HG03039 (cell line): Measurements from ENCODE around the gene KLHL17.
"Not testable (repeated sequence)": the region's sequence is repeated elsewhere in the genome, so short reads cannot be mapped to it uniquely, and the experiment has no call there.

Experiments
- ATAC-seq: cut with Tn5 transposase; IDR thresholded peaks from one replicate; pipeline ENCODE4 v1.9.1; 2021; ENCODE audit warnings: mild to moderate bottlenecking, moderate library complexity; ENCODE audit not compliant: unreplicated experiment

The KLHL17 gene

GRCh38 chr1:978835-979743 is 18.7 kb downstream of the KLHL17 start:
- no peak for ATAC-seq

- no peak for ATAC-seq
Measured at GRCh38 chr1:979744-980072, 19.3 kb downstream of the KLHL17 start.

- ATAC-seq = no peak
Measured at GRCh38 chr1:980137-980571, 19.8 kb downstream of the KLHL17 start.

GRCh38 chr1:980602-981395 is 20.4 kb downstream of the KLHL17 start:
- no peak for ATAC-seq

- ATAC-seq = no peak
Measured at GRCh38 chr1:981491-981954, 21.1 kb downstream of the KLHL17 start.

- no peak for ATAC-seq
Measured at GRCh38 chr1:981955-982558, 21.7 kb downstream of the KLHL17 start, which contains the start of gene PERM1. PERM1 (minus strand) TSS chr1:982093; CDS start chr1:981029, 1,064 bp downstream.

- ATAC-seq = no peak
Measured at GRCh38 chr1:982765-983436, 22.5 kb downstream of the KLHL17 start.

GRCh38 chr1:983798-984475 is 23.6 kb downstream of the KLHL17 start:
- ATAC-seq = no peak

- ATAC-seq = no peak
Measured at GRCh38 chr1:984476-984814, 24.1 kb downstream of the KLHL17 start.

- no peak for ATAC-seq
Measured at GRCh38 chr1:985126-985525, 24.7 kb downstream of the KLHL17 start.

GRCh38 chr1:988061-988460 is 27.7 kb downstream of the KLHL17 start:
- not testable (repeated sequence) for ATAC-seq

GRCh38 chr1:991275-991674 is 30.9 kb downstream of the KLHL17 start:
- ATAC-seq = not testable (repeated sequence)

- no peak for ATAC-seq
Measured at GRCh38 chr1:991895-992294, 31.5 kb downstream of the KLHL17 start.

GRCh38 chr1:992362-992761 is 32.0 kb downstream of the KLHL17 start:
- no peak for ATAC-seq

GRCh38 chr1:993379-993995 is 33.1 kb downstream of the KLHL17 start:
- no peak for ATAC-seq

- ATAC-seq = not testable (repeated sequence)
Measured at GRCh38 chr1:994546-994945, 34.2 kb downstream of the KLHL17 start.

- no peak for ATAC-seq
Measured at GRCh38 chr1:995665-996633, 35.6 kb downstream of the KLHL17 start.

- ATAC-seq = no peak
Measured at GRCh38 chr1:996851-997712, 36.7 kb downstream of the KLHL17 start.
